GM12865 (cell line): Measurements from ENCODE around the gene ANKRD13D.

Experiments
- DNase-seq: peaks from one replicate; pipeline ENCODE4 v3.0.0; 2010; ENCODE audit warnings: low read depth
- H3K4me3 ChIP-seq: 2 replicates; pipeline ENCODE4 v1.5.1; 2011; ENCODE audit warnings: mild to moderate bottlenecking, low read depth, low read length, control low read depth
- TF ChIP-seq, protein P1 (sequence below): IDR thresholded peaks from 2 replicates; pipeline ENCODE4 v1.5.1; 2011; ENCODE audit warnings: low read length, control low read depth, low read depth, inconsistent platforms; ENCODE audit not compliant: insufficient read depth; ENCODE audit errors: missing control alignments

ANKRD13D gene

DNA sequence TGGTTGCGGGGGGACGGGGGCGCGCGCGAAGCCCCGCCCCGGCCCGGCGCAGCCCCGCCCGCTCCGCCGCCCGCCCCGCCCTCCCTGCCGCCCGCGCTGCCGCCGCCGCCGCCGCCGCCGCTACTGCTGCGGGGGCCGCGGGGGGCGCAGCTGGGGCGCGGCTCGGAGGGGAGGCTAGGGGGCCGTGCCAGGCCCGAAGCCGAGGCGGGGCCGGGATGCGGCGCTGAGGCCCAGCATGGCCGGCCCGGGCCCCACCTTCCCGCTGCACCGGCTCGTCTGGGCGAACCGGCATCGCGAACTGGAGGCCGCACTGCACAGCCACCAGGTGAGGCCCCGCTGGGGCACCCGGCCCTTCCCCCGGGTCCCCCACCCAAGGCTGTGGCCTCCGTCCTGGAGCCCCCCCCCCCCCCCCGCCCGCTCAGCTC is at the start of gene ANKRD13D:
ANKRD13D (plus strand) TSS at position 78 of the 425 bp plus-strand sequence; CDS start at position 236, 158 bp downstream.
- no peak for DNase-seq
- TF ChIP-seq, protein P1, sequence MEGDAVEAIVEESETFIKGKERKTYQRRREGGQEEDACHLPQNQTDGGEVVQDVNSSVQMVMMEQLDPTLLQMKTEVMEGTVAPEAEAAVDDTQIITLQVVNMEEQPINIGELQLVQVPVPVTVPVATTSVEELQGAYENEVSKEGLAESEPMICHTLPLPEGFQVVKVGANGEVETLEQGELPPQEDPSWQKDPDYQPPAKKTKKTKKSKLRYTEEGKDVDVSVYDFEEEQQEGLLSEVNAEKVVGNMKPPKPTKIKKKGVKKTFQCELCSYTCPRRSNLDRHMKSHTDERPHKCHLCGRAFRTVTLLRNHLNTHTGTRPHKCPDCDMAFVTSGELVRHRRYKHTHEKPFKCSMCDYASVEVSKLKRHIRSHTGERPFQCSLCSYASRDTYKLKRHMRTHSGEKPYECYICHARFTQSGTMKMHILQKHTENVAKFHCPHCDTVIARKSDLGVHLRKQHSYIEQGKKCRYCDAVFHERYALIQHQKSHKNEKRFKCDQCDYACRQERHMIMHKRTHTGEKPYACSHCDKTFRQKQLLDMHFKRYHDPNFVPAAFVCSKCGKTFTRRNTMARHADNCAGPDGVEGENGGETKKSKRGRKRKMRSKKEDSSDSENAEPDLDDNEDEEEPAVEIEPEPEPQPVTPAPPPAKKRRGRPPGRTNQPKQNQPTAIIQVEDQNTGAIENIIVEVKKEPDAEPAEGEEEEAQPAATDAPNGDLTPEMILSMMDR: no peak
- peak within 1 kb of the TSS; percentile 97 for H3K4me3 ChIP-seq

GRCh38 chr11:67239783-67240575 is 49.1 kb upstream of the ANKRD13D start:
- TF ChIP-seq, protein P1: no peak
- DNase-seq: peak; percentile 99
- H3K4me3 ChIP-seq: peak overlapping the region; percentile 83

DNA sequence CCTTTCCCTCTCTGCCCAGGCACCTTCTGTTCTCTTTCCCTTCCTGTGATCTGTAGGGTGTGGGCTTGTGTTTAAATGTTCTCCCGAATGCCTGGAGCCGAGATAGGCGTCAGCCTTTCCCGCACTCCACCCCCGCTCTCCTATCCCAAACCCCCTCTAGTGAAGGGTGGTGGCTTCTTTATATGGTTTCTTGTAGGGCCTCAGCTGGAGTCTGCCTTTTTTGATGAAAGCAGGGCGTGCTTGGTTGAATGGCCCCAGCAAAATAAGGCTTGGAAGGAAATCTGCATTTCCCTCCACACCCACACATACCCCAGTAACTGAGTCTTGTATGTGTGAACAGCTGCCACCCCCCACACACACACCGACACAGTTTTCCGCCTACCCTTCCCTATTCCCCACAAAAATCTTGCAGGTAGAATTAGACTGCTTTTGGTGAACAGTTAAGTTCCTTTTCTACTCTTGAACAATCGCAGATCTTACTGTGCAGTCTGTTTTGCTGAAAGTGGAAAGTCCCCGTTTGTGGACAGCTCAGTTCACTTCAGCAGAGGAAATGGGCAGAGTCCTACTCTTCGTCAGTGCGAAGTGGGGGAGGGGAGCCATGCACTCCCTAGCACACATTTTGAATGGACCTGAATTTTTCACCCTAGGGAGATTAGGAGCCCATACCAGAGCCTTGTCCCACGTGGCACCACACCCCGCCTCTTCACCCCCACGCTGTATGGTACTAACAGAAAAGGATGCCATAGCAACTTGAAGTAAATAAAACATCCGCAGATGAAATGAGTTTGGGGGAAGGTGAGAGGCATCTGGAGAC is 48.3 kb upstream of the ANKRD13D start:
- TF ChIP-seq, protein P1: no peak
- H3K4me3 ChIP-seq: peak overlapping the region; percentile 83
- peak; percentile 92 for DNase-seq

GRCh38 chr11:67242548-67242947 is 46.6 kb upstream of the ANKRD13D start:
- TF ChIP-seq, protein P1: no peak
- H3K4me3 ChIP-seq: peak overlapping the region; percentile 83
- no peak for DNase-seq

DNA sequence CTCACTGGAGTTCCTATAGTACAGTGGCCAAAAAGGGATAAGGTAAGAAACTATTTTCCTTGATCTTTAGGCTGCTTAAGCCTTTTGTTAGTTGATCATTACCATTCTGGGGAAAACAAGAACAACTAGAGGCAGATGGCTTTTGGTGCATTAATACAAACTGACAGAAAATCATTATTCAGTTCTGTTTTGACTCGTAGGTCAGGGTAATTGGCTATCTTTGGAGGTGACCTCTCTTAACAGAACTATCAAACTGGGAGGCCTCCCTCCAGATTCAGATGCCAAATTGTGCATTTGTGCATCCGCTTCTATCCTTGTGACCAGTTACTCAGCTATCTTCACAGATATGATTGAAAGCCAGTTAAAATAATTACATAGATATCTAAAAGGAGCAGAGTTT is 46.1 kb upstream of the ANKRD13D start:
- TF ChIP-seq, protein P1: no peak
- peak overlapping the region; percentile 83; the same call in 1 of the 2 replicates for H3K4me3 ChIP-seq
- no peak for DNase-seq

DNA sequence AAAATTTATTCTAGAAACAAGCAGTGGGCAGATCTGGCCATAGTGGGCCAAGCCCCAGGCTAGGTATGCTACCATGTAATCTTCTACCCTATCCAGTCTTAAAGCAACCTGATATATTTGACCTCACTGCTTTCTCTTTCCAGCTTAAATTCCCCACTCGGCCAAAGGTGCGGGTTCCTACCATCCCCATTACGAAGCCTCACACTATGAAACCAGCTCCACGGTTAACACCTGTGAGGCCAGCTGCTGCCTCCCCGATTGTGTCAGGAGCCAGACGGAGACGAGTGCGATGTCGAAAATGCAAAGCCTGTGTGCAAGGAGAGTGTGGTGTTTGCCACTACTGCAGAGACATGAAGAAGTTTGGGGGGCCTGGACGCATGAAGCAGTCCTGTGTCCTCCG is 44.1 kb upstream of the ANKRD13D start:
- no peak for DNase-seq
- TF ChIP-seq, protein P1: no peak
- no peak overlapping the region for H3K4me3 ChIP-seq
